K562 (cell line): ENCODE results near the gene COX19. TPM values are rescaled to one million over a fixed set of nuclear protein-coding genes. Genes with fewer than 3 reads are reported as not detected.
A peak's percentile ranks its signal among the peaks of the same experiment; 100 is the strongest.

Experiments used
- ATAC-seq: fragments of 200-7000 bp; cut with Tn5 transposase; 3 replicates; pipeline ENCODE4 v1.9.1; 2020; ENCODE audit warnings: moderate library complexity
- BruUV-seq: library from RNA; stranded (reverse); fragments of 400-500 nt; replicated peaks from 2 replicates; lab custom pipeline; 2021; lab: Mats Ljungman, UMichigan
- CTCF ChIA-PET: fragments of 300-600 bp; formaldehyde crosslinking; extraction: SDS; loops from one replicate; lab custom pipeline; 2021; ENCODE audit warnings: low intra/inter-chr PET ratio; lab: Yijun Ruan, JAX
- POLR2A ChIA-PET: fragments of 300-600, 350-650 bp; sonication (Branson Sonifier 250); formaldehyde crosslinking; extraction: SDS; loops from one replicate; lab custom pipeline; 2021; ENCODE audit warnings: antibody characterized with exemption, inconsistent platforms; lab: Yijun Ruan, JAX
- DNase-seq, 4 experiments: peaks; one replicate each; pipeline versions ENCODE4 v3.0.0 to v3.0.0-alpha.2; 2011 to 2018; ENCODE audit warnings: low spot score in 3 of 4, mixed read lengths in 3 of 4; ENCODE audit errors: extremely low read depth in 1 of 4
- FAIRE-seq: peaks from 2 replicates; lab custom pipeline; 2011; peaks lifted over from hg19 to GRCh38; lab: Jason Lieb, UNC
- H2AFZ ChIP-seq: 2 replicates; pipeline ENCODE4 v1.6.0; 2011; ENCODE audit warnings: low read depth, low read length, control low read depth, inconsistent platforms
- H3K27ac ChIP-seq: fragments of 200-600 bp; 3 replicates; pipeline ENCODE4 v1.8.0; 2011; ENCODE audit warnings: low read depth, mild to moderate bottlenecking, control low read depth, inconsistent platforms, low read length, moderate library complexity, mixed read lengths; ENCODE audit errors: extremely low read depth
- H3K27me3 ChIP-seq, 2 experiments: fragments of 300-600 bp in 1 of 2; 2 replicates in 1 of 2; 3 replicates in 1 of 2; pipeline versions ENCODE4 v1.6.0 to v1.8.0; 2011; ENCODE audit warnings: inconsistent platforms in 2 of 2, low read length in 2 of 2, mild to moderate bottlenecking in 1 of 2, mixed read lengths in 1 of 2, moderate library complexity in 1 of 2; ENCODE audit not compliant: control insufficient read depth in 2 of 2, insufficient read depth in 2 of 2
- H3K36me3 ChIP-seq: fragments of 300-600 bp; 3 replicates; pipeline ENCODE4 v1.8.0; 2011; ENCODE audit warnings: mild to moderate bottlenecking, low read length, inconsistent platforms; ENCODE audit not compliant: control insufficient read depth, insufficient read depth
- H3K4me1 ChIP-seq, 2 experiments: fragments of 200-600 bp in 1 of 2; replicated peaks in 1 of 2; 2 replicates in 1 of 2; 3 replicates in 1 of 2; pipeline versions ENCODE4 v1.5.1 to v1.8.0; 2011; ENCODE audit warnings: inconsistent platforms in 2 of 2, low read length in 2 of 2, mild to moderate bottlenecking in 1 of 2, mixed read lengths in 1 of 2, moderate library complexity in 1 of 2; ENCODE audit not compliant: control insufficient read depth in 2 of 2, insufficient read depth in 2 of 2
- H3K4me2 ChIP-seq: 2 replicates; pipeline ENCODE4 v1.6.1; 2011; ENCODE audit warnings: low read length, control low read depth, inconsistent platforms, mixed read lengths; ENCODE audit not compliant: insufficient read depth
- H3K4me3 ChIP-seq: fragments of 200-600 bp; sonication (generic), shearing (Covaris generic); 2 replicates; pipeline ENCODE4 v1.5.1; 2016; ENCODE audit warnings: control low read depth, inconsistent platforms
- H3K79me2 ChIP-seq: fragments of 200-600 bp; 3 replicates; pipeline ENCODE4 v1.8.0; 2011; ENCODE audit warnings: low read length, inconsistent platforms; ENCODE audit not compliant: control insufficient read depth, insufficient read depth
- H3K9ac ChIP-seq, 2 experiments: 2 replicates each; pipeline versions ENCODE4 v1.6.0 to v1.6.1; 2011; ENCODE audit warnings: low read depth in 2 of 2, low read length in 2 of 2, control low read depth in 1 of 2, inconsistent platforms in 1 of 2, mild to moderate bottlenecking in 1 of 2, mixed read lengths in 1 of 2; ENCODE audit not compliant: insufficient read depth in 1 of 2
- H3K9me1 ChIP-seq: one replicate; pipeline ENCODE4 v1.6.0; 2011; ENCODE audit warnings: inconsistent platforms, mild to moderate bottlenecking, low read length, moderate library complexity; ENCODE audit not compliant: control insufficient read depth, insufficient read depth
- H3K9me3 ChIP-seq: replicated peaks from 2 replicates; pipeline ENCODE4 v1.5.1; 2011; ENCODE audit warnings: low read depth, low read length, inconsistent platforms; ENCODE audit not compliant: control insufficient read depth, insufficient read depth
- H4K20me1 ChIP-seq: replicated peaks from 2 replicates; pipeline ENCODE4 v1.6.1; 2011; ENCODE audit warnings: low read length, inconsistent platforms, mixed read lengths; ENCODE audit not compliant: control insufficient read depth, insufficient read depth
- ATF7 ChIP-seq: fragments of 450-650 bp; IDR thresholded peaks from 2 replicates; pipeline ENCODE4 v1.7.1; 2014; ENCODE audit warnings: mild to moderate bottlenecking, moderate library complexity
- E2F1 ChIP-seq: sonication (generic); formaldehyde crosslinking; IDR thresholded peaks from 2 replicates; pipeline ENCODE4 v1.8.1; 2023; ENCODE audit warnings: mild to moderate bottlenecking, missing genetic modification reagents, moderate library complexity
- FOXO4 ChIP-seq: fragments of 450-650 bp; formaldehyde crosslinking; IDR thresholded peaks from 2 replicates; pipeline ENCODE4 v1.4.0; 2020; ENCODE audit warnings: mild to moderate bottlenecking, moderate library complexity
- JUNB ChIP-seq: fragments of 450-650 bp; formaldehyde crosslinking; conservative IDR thresholded peaks from 2 replicates; pipeline ENCODE4 v1.4.0; 2020; ENCODE audit warnings: mild to moderate bottlenecking
- LARP7 ChIP-seq: fragments of 450-650 bp; IDR thresholded peaks from 2 replicates; pipeline ENCODE4 v1.6.1; 2016
- MAX ChIP-seq: sonication (generic); formaldehyde crosslinking; IDR thresholded peaks from 2 replicates; pipeline ENCODE4 v1.9.0; 2022; ENCODE audit warnings: mild to moderate bottlenecking, missing genetic modification reagents
- NCOA6 ChIP-seq: fragments of 450-650 bp; IDR thresholded peaks from 2 replicates; pipeline ENCODE4 v1.6.1; 2017; ENCODE audit warnings: mild to moderate bottlenecking
- SPI1 ChIP-seq: IDR thresholded peaks from 2 replicates; pipeline ENCODE4 v1.6.1; 2011; ENCODE audit warnings: low read depth, low read length, control low read depth, borderline replicate concordance
- ZBTB7A ChIP-seq: IDR thresholded peaks from 2 replicates; pipeline ENCODE4 v1.6.1; 2011; ENCODE audit warnings: low read depth, mild to moderate bottlenecking, low read length, moderate library complexity, borderline replicate concordance; ENCODE audit not compliant: control insufficient read depth
- ZNF175 ChIP-seq: fragments of 200-800 bp; sonication (Bioruptor generic); IDR thresholded peaks from 2 replicates; pipeline ENCODE4 v1.6.1; 2016; ENCODE audit warnings: low read depth, mild to moderate bottlenecking, missing genetic modification characterization, missing compliant biosample characterization
- WGBS: fragments of 100-300 bp; shearing (Covaris generic); methylation state at CpG from one replicate; pipeline ENCODE4 v1.1.6; 2016; ENCODE audit warnings: low coverage, mixed read lengths; ENCODE audit not compliant: insufficient coverage; ENCODE audit errors: missing lambda C conversion rate; 5-methylcytosine and 5-hydroxymethylcytosine counted together
- in situ Hi-C: fragments of 300-500 bp; cut with MboI; formaldehyde crosslinking; loops from 4 replicates; pipeline ENCODE4 v1.15.0; 2018; ENCODE audit warnings: inconsistent platforms, mixed read lengths
- intact Hi-C: fragments of 100-400 bp; cut with micrococcal nuclease; formaldehyde crosslinking; loops from 2 replicates; pipeline ENCODE4 v1.14.2; 2022
- polyA plus RNA-seq, 8 experiments: library from polyadenylated mRNA; depleted of rRNA in 4 of 8; stranded (reverse) in 5 of 8; unstranded in 3 of 8; fragments of >200 nt; fragmentation: Nextera tagmentation in 2 of 8; fragmentation: Illumina TruSeq in 1 of 8; extraction: Ambion mirVana in 2 of 8; extraction: Trizol in 1 of 8; gene quantifications; 2 replicates each; pipeline versions ENCODE4 v1.2.1 to v1.2.3, GENCODE V29; 2011 to 2014; ENCODE audit warnings: inconsistent platforms in 1 of 8, missing spikeins in 1 of 8
- total RNA-seq, 7 experiments: library from RNA; depleted of rRNA in 6 of 7; stranded (reverse); fragments of >200 nt in 6 of 7; fragmentation: Illumina TruSeq in 2 of 7; extraction: Trizol in 2 of 7; gene quantifications; 2 replicates each; pipeline versions ENCODE4 v1.2.1 to v1.2.3, GENCODE V29; 2011 to 2021; ENCODE audit warnings: low replicate concordance in 1 of 7

Gene COX19
- total and polyA plus RNA-seq, 9 of the 15 experiments (the other 6 are each of a cell fraction or from before 2014, with no cell fraction given), result 5.2 to 10.5 (median 7.9) TPM

- ChIA-PET CTCF (no interaction called here), POLR2A (interaction anchor here (0.6 kb wide), 1 partner anchor 100 kb away, joined by 3 read pairs; no protein-coding TSS in a partner anchor)
- H4K20me1 ChIP-seq, result peaks cover 15% of the 10 kb centered on the region; the same call in 1 of the 2 replicates
- H2AFZ ChIP-seq, result no peak overlapping the region
- H3K4me1 ChIP-seq, result peaks cover 0 to 48% of the 10 kb centered on the region in 2 experiments; a peak in 2 of 5 replicates
- H3K4me2 ChIP-seq, result no peak overlapping the region
- WGBS, result 9% methylated on average over 26 of the region's 78 CpGs
- no peaks in the 10 kb centered on the region for H3K36me3 ChIP-seq
- H3K9me1 ChIP-seq, result no peaks in the 10 kb centered on the region
- H3K9me3 ChIP-seq, result no peaks in the 10 kb centered on the region
- BruUV-seq, result no TSS peak
- FAIRE-seq (no peak), DNase-seq (no peak), ATAC-seq (no peak)
- H3K4me3 ChIP-seq, result no peak overlapping the region
- H3K27me3 ChIP-seq, result peaks cover 43 to 70% of the 10 kb centered on the region in 2 experiments
- H3K27ac ChIP-seq, result no peak overlapping the region
- TF ChIP-seq E2F1 (CRISPR knock-in tag) (no peak), ATF7 (0 out of 2 replicates have a peak, but pooled peaks have one; percentile 18), SPI1 (peak; percentile 32; the same call in 1 of the 2 replicates), LARP7 (no peak), JUNB (CRISPR knock-in tag) (0 out of 2 replicates have a peak, but pooled peaks have one; percentile 7), NCOA6 (no peak), ZNF175 (CRISPR knock-in tag) (no peak), ZBTB7A (0 out of 2 replicates have a peak, but pooled peaks have one; percentile 12), FOXO4 (CRISPR knock-in tag) (no peak), MAX (CRISPR knock-in tag) (no peak)
- in situ Hi-C loops, result no loop called here
- H3K9ac ChIP-seq, result no peak overlapping the region; a peak in 1 of 4 replicates
- no peaks in the 10 kb centered on the region for H3K79me2 ChIP-seq
- intact Hi-C loops, result no loop called here
Observed at GRCh38 chr7:953547-954327, 21.6 kb downstream of the COX19 start.
